A673 (cell line): Measurements from ENCODE around the gene FUT3. TPM values are rescaled to one million over a fixed set of nuclear protein-coding genes. Genes with fewer than 3 reads are reported as not detected.

Experiments
- BruUV-seq: library from RNA; stranded (reverse); fragments of 400-500 nt; replicated peaks from 2 replicates; lab custom pipeline; 2021; lab: Mats Ljungman, UMichigan
- CTCF ChIA-PET: fragments of 300-600 bp; sonication (Branson Sonifier 250); formaldehyde crosslinking; loops from one replicate; lab custom pipeline; 2022; ENCODE audit warnings: antibody characterized with exemption; lab: Charles Lee
- POLR2A ChIA-PET: fragments of 300-600 bp; sonication (Branson Sonifier 250); formaldehyde crosslinking; loops from one replicate; lab custom pipeline; 2022; ENCODE audit warnings: antibody characterized with exemption; ENCODE audit not compliant: low non-redundant PET; lab: Charles Lee
- DNase-seq: peaks from one replicate; pipeline ENCODE4 v3.0.0-alpha.2; 2015; ENCODE audit warnings: low spot score
- H3K27ac ChIP-seq: fragments of 200-600 bp; sonication (generic); 2 replicates; pipeline ENCODE4 v1.5.1; 2016; ENCODE audit warnings: mixed run types, low read depth, mild to moderate bottlenecking, mixed read lengths, antibody characterized with exemption, low read length; ENCODE audit not compliant: poor library complexity, severe bottlenecking
- H3K27me3 ChIP-seq: fragments of 200-600 bp; sonication (generic); replicated peaks from 2 replicates; pipeline ENCODE4 v1.6.1; 2017; ENCODE audit warnings: mixed run types, low read depth, mild to moderate bottlenecking, mixed read lengths, antibody characterized with exemption, low read length; ENCODE audit not compliant: insufficient read depth, poor library complexity
- H3K36me3 ChIP-seq: fragments of 200-600 bp; sonication (generic); 2 replicates; pipeline ENCODE4 v1.6.1; 2016; ENCODE audit warnings: mixed run types, mild to moderate bottlenecking, mixed read lengths, antibody characterized with exemption, low read length; ENCODE audit not compliant: insufficient read depth, poor library complexity, severe bottlenecking
- H3K4me1 ChIP-seq: fragments of 200-600 bp; sonication (generic); 2 replicates; pipeline ENCODE4 v1.6.1; 2017; ENCODE audit warnings: mixed run types, mild to moderate bottlenecking, mixed read lengths, antibody characterized with exemption, low read length; ENCODE audit not compliant: insufficient read depth, poor library complexity, severe bottlenecking
- H3K4me3 ChIP-seq: fragments of 200-600 bp; sonication (generic); 2 replicates; pipeline ENCODE4 v1.5.1; 2016; ENCODE audit warnings: low read depth, mixed run types, mild to moderate bottlenecking, mixed read lengths, low read length; ENCODE audit not compliant: poor library complexity, severe bottlenecking
- H3K9me3 ChIP-seq: fragments of 200-600 bp; sonication (generic); 2 replicates; pipeline ENCODE4 v1.6.1; 2016; ENCODE audit warnings: mixed run types, low read depth, mild to moderate bottlenecking, mixed read lengths, antibody characterized with exemption, low read length; ENCODE audit not compliant: poor library complexity, severe bottlenecking
- CTCF ChIP-seq: fragments of 300-800, 200-600 bp; sonication (generic); conservative IDR thresholded peaks from 2 replicates; pipeline ENCODE4 v1.5.1; 2017; ENCODE audit warnings: low read depth, mild to moderate bottlenecking, antibody characterized with exemption, low read length, moderate library complexity, mixed read lengths
- EZH2 ChIP-seq: fragments of 200-600 bp; sonication (generic); IDR thresholded peaks from 2 replicates; pipeline ENCODE4 v1.6.1; 2017; ENCODE audit warnings: borderline replicate concordance, low read depth, mild to moderate bottlenecking, mixed read lengths, antibody characterized with exemption, low read length; ENCODE audit not compliant: poor library complexity, severe bottlenecking
- intact Hi-C: fragments of 100-400 bp; cut with micrococcal nuclease; formaldehyde crosslinking; loops from one replicate; pipeline ENCODE4 v1.10.0; 2022; ENCODE audit not compliant: unreplicated experiment
- total RNA-seq: library from RNA; stranded (reverse); gene quantifications from 2 replicates; pipeline ENCODE4 v1.2.3, GENCODE V29; 2021

FUT3 gene
- total RNA-seq, 1 experiment from 2014 or later, result not detected

GRCh38 chr19:5818594-5818993, 32.7 kb downstream of the FUT3 start:
- no TSS peak for BruUV-seq
- ChIA-PET CTCF (interaction anchor here (0.7 kb wide), 1 partner anchor 14 kb away, joined by 3 read pairs; no protein-coding TSS in a partner anchor), POLR2A (no interaction called here)
- H3K27me3 ChIP-seq, result no peaks in the 10 kb centered on the region
- H3K4me3 ChIP-seq, result no peak overlapping the region
- no peak for DNase-seq
- no peaks in the 10 kb centered on the region for H3K36me3 ChIP-seq
- H3K27ac ChIP-seq, result no peak overlapping the region
- H3K4me1 ChIP-seq, result no peaks in the 10 kb centered on the region
- no peak for TF ChIP-seq EZH2
- TF ChIP-seq CTCF, result no peak
- no peaks in the 10 kb centered on the region for H3K9me3 ChIP-seq
- intact Hi-C loops, result no loop called here

GRCh38 chr19:5817218-5817617, 34.0 kb downstream of the FUT3 start:
- Histone ChIP-seq H3K4me1 (no peaks in the 10 kb centered on the region), H3K36me3 (no peaks in the 10 kb centered on the region), H3K27me3 (no peaks in the 10 kb centered on the region), H3K27ac (no peak overlapping the region), H3K4me3 (no peak overlapping the region), H3K9me3 (no peaks in the 10 kb centered on the region)
- TF ChIP-seq CTCF (no peak), EZH2 (no peak)
- BruUV-seq, result no TSS peak
- ChIA-PET CTCF (no interaction called here), POLR2A (no interaction called here)
- intact Hi-C loops, result no loop called here
- DNase-seq, result no peak

GRCh38 chr19:5814852-5815246, 36.4 kb downstream of the FUT3 start:
- no peaks in the 10 kb centered on the region for H3K27me3 ChIP-seq
- no peak for DNase-seq
- H3K4me1 ChIP-seq, result no peaks in the 10 kb centered on the region
- H3K27ac ChIP-seq, result no peak overlapping the region
- ChIA-PET POLR2A (no interaction called here), CTCF (no interaction called here)
- no peaks in the 10 kb centered on the region for H3K9me3 ChIP-seq
- TF ChIP-seq CTCF (no peak), EZH2 (no peak)
- no peak overlapping the region for H3K4me3 ChIP-seq
- intact Hi-C loops, result no loop called here
- H3K36me3 ChIP-seq, result no peaks in the 10 kb centered on the region
- BruUV-seq, result no TSS peak
